Psoas muscle (tissue), 8 donors: ENCODE results near the gene ZBTB7A. TPM values are rescaled to one million over a fixed set of nuclear protein-coding genes. Genes with fewer than 3 reads are reported as not detected.

ENCODE experiments used
- ATAC-seq, 4 donors: fragments of 200-7000 bp; cut with Tn5 transposase; one replicate each; pipeline ENCODE4 v1.9.1; 2020; ENCODE audit warnings: moderate library complexity in 3 of 4, mild to moderate bottlenecking in 2 of 4
- DNase-seq, 2 donors: peaks; one replicate each; pipeline ENCODE4 v3.0.0-alpha.2; 2020
- H3K27ac ChIP-seq: fragments of 200-600 bp; one replicate; pipeline ENCODE4 v1.8.0; 2022
- H3K27me3 ChIP-seq, 3 donors: fragments of 200-600 bp in 1 of 3; one replicate each; pipeline versions ENCODE4 v1.6.1 to v1.8.0; 2013 to 2022; ENCODE audit warnings: low read length in 2 of 3, mild to moderate bottlenecking in 2 of 3, moderate library complexity in 1 of 3; ENCODE audit not compliant: insufficient read depth in 3 of 3
- H3K36me3 ChIP-seq, 2 donors: fragments of 200-600 bp in 1 of 2; one replicate each; pipeline versions ENCODE4 v1.6.1 to v1.8.0; 2013 to 2022; ENCODE audit warnings: low read depth in 1 of 2, mild to moderate bottlenecking in 1 of 2, moderate library complexity in 1 of 2; ENCODE audit not compliant: insufficient read depth in 1 of 2
- H3K4me1 ChIP-seq: fragments of 200-600 bp; one replicate; pipeline ENCODE4 v1.8.0; 2022
- H3K4me3 ChIP-seq: fragments of 200-600 bp; one replicate; pipeline ENCODE4 v1.8.0; 2022; ENCODE audit warnings: mild to moderate bottlenecking
- H3K9me3 ChIP-seq: fragments of 200-600 bp; one replicate; pipeline ENCODE4 v1.8.0; 2022
- WGBS, 3 donors: extraction: QIAGEN DNeasy Blood & Tissue Kit; methylation state at CpG; one replicate each; pipeline versions ENCODE4 v1.1.6 to v1.1.7; 2013; 5-methylcytosine and 5-hydroxymethylcytosine counted together
- intact Hi-C, 2 donors: fragments of 100-400 bp; cut with DNase I; formaldehyde crosslinking; loops; one replicate each; pipeline versions ENCODE4 v1.11.0 to v1.14.2; 2022
- polyA plus RNA-seq, 3 donors: library from polyadenylated mRNA; stranded (reverse); fragments of 200-250 nt; gene quantifications; one replicate each; pipeline ENCODE4 v1.2.3, GENCODE V29; 2013
- total RNA-seq, 4 donors: library from RNA; stranded (reverse); fragmentation: NEBNext Ultra II Directional in 2 of 4; extraction: Animal tissue kit (Norgen Biotek cat#: 25700) in 2 of 4; gene quantifications; one replicate each; pipeline versions ENCODE4 v1.2.1 to v1.2.4, GENCODE V29; 2021 to 2023
- TF ChIP-seq, protein P1 (sequence below): fragments of 200-600 bp; IDR thresholded peaks from one replicate; pipeline ENCODE4 v1.8.0; 2022; ENCODE audit warnings: antibody characterized with exemption
- donor health status: healthy with polysubstance abuse.
- donor health status: DM: no; HTN: no; CAD: no; lungs with moderate emphysema.
- donor health status: Bipolar disorder and iron deficiency.
- donor health status: healthy.
- donor health status: DM: yes; HTN: yes; CAD: no.
- donor health status: DM: no; HTN: no; CAD: no.
- donor health status: DM: no; HTN: no; CAD: no.
- donor health status: DM: yes; HTN: yes; CAD: no.

The ZBTB7A gene
- total and polyA plus RNA-seq, 7 donors, result 18.5 to 55.9 (median 25.7) TPM

DNA sequence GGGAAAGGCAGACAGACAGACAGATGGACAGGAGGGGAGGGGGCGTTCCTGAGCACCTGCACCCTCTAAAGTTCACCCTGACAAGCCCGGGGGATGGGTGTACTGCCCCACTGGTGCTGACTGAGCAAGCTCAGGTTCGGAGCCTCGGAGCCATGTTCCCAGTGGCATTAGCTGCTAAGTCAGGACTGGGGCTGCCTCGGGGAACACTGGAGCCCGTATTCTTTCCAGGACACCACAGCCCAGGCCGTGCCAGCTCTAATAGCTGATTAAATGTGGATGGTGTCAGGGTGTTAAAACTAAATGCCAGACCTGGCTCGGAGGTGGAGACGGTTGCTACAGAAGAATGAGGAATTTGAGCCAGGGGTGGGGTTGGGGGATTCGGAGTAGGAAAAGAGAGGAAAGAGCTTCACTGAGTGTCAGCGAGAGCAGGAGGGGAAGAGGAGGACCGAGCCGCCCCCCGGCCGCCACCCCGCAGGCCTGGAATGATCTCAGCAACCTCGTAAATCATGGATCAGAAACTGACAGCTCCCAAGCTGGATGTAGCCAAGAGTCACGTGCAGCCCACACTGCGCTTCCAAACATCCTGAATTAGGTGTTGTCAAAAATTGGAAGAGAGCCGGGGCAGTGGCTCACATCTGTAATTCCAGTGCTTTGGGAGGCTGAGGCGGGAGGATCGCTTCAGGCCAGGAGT lies 46.8 kb upstream of the ZBTB7A start:
- 75 to 79% (median 78%) methylated on average over 22 of the region's 22 CpGs for WGBS, 3 donors
- peaks cover 5 to 92% of the 10 kb centered on the region in 2 donors for H3K36me3 ChIP-seq
- no peaks in the 10 kb centered on the region for H3K9me3 ChIP-seq
- H3K27me3 ChIP-seq, result no peaks in the 10 kb centered on the region
- TF ChIP-seq, protein P1, sequence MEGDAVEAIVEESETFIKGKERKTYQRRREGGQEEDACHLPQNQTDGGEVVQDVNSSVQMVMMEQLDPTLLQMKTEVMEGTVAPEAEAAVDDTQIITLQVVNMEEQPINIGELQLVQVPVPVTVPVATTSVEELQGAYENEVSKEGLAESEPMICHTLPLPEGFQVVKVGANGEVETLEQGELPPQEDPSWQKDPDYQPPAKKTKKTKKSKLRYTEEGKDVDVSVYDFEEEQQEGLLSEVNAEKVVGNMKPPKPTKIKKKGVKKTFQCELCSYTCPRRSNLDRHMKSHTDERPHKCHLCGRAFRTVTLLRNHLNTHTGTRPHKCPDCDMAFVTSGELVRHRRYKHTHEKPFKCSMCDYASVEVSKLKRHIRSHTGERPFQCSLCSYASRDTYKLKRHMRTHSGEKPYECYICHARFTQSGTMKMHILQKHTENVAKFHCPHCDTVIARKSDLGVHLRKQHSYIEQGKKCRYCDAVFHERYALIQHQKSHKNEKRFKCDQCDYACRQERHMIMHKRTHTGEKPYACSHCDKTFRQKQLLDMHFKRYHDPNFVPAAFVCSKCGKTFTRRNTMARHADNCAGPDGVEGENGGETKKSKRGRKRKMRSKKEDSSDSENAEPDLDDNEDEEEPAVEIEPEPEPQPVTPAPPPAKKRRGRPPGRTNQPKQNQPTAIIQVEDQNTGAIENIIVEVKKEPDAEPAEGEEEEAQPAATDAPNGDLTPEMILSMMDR, result no peak
- DNase-seq, result no peak
- intact Hi-C loops, result loop anchor here in 1 of 2 donors (5.0 kb wide), 1 partner anchor 46 kb away; the partner anchor contains the start of gene ZBTB7A
- ATAC-seq, result no peak
- no peak overlapping the region for H3K4me3 ChIP-seq
- H3K27ac ChIP-seq, result no peak overlapping the region
- peaks cover 10% of the 10 kb centered on the region for H3K4me1 ChIP-seq

DNA sequence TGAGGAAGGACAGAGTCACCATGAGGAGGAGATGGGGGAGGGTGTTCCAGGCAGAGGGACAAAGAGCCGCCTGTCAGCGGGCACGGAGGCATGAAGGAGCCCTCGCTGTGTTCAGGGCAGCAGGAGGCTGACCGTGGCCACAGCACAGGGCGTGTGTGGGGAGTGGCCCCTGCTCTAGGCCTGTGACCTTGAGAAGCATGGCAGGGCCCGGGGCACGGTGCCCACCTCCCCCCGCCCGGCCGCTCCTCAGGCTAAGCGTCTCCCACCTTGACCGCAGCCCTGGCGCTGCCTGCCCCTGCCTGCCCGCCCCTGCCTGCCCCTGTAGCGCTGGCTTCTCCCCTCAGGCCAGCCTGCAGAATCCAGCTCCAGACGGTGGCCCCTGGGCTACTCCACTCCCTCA lies 45.7 kb upstream of the ZBTB7A start:
- intact Hi-C loops, result loop anchor here in 1 of 2 donors (5.0 kb wide), 1 partner anchor 45 kb away; the partner anchor contains the start of gene ZBTB7A
- H3K36me3 ChIP-seq, result peaks cover 5 to 94% of the 10 kb centered on the region in 2 donors
- DNase-seq (no peak), ATAC-seq (no peak)
- TF ChIP-seq, protein P1, result no peak
- H3K27ac ChIP-seq, result no peak overlapping the region
- 93 to 96% (median 96%) methylated on average over 14 to 17 of the region's 17 CpGs for WGBS, 3 donors
- peaks cover 10% of the 10 kb centered on the region for H3K4me1 ChIP-seq
- H3K4me3 ChIP-seq, result no peak overlapping the region
- no peaks in the 10 kb centered on the region for H3K9me3 ChIP-seq
- no peaks in the 10 kb centered on the region for H3K27me3 ChIP-seq

DNA sequence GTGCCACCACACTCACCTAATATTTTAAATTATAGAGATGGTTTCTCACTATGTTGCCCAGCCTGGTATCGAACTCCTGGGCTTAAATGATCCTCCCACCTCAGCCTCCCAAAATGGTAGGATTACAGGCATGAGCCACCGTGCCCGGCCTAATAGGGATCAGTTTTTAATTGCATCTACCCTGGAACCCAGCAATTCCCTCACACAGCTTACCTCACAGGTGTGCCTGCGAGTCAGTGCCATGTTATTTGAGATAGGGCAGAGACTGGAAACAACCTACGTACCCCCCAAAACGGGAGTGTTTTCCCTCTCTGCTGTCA lies 42.9 kb upstream of the ZBTB7A start:
- WGBS, 3 donors, result 90 to 92% (median 91%) methylated on average over 6 of the region's 6 CpGs
- DNase-seq (no peak), ATAC-seq (no peak)
- TF ChIP-seq, protein P1, result no peak
- H3K27me3 ChIP-seq, result no peaks in the 10 kb centered on the region
- no peak overlapping the region for H3K27ac ChIP-seq
- no peaks in the 10 kb centered on the region for H3K9me3 ChIP-seq
- peaks cover 8 to 96% of the 10 kb centered on the region in 2 donors for H3K36me3 ChIP-seq
- H3K4me1 ChIP-seq, result no peaks in the 10 kb centered on the region
- no peak overlapping the region for H3K4me3 ChIP-seq
- intact Hi-C loops, result no loop called here

DNA sequence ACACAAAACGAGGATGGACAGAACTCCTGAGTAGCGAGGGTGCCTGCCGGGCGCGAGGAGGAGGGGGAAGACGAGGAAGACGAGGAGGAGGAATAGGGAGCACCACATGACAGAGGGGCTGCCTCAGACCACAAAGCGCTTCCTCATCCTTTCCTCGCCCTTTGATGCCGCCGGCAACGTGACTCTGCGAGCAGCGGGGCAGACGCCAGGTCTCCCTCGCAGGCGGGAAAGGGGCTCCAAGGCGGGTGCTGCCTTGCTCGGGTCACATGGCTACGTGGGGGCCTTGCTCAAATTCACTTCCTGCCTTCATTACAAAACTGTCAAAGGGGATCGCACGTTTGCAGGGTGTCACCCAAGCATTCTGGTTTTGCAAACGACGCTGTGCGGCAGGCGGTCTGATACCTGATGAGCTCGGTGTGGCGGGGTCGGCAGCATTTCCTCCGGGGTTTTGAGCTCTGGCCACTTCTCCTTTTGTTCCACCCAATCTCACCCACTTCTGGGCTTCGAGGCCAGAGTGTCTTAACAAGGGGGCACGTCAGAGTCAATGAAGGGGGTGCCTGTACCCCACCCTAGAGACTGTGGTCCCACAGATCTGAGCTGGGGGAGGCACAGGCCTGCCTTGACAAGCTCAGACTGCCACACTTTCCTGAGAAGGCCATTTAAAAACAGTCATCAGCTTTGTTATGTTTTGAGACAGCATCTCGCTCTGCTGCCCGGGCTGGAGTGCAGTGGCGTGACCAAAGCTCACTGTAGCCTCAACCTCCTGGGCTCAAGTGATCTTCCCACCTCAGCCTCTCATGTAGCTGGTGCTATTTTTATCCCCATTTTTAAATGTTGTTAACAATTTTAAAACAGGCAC lies 42.3 kb upstream of the ZBTB7A start:
- no peak for DNase-seq
- Histone ChIP-seq H3K36me3 (peaks cover 8 to 96% of the 10 kb centered on the region in 2 donors), H3K27me3 (no peaks in the 10 kb centered on the region), H3K4me3 (no peak overlapping the region), H3K4me1 (no peaks in the 10 kb centered on the region), H3K9me3 (no peaks in the 10 kb centered on the region), H3K27ac (no peak overlapping the region)
- 87 to 91% (median 89%) methylated on average over 35 of the region's 35 CpGs for WGBS, 3 donors
- intact Hi-C loops, result no loop called here
- TF ChIP-seq, protein P1, result no peak
- ATAC-seq, result no peak
